IMR-90 (cell line): Measurements from ENCODE around the gene FBXO28.

Source experiments
- POLR2A ChIP-seq: IDR thresholded peaks from 2 replicates; pipeline ENCODE4 v1.6.1; 2012; ENCODE audit warnings: mild to moderate bottlenecking, low read depth, low read length
- RFX5 ChIP-seq: IDR thresholded peaks from 2 replicates; pipeline ENCODE4 v1.8.0; 2012; ENCODE audit warnings: low read depth, mild to moderate bottlenecking, low read length, moderate library complexity
- SMC3 ChIP-seq: fragments of 150-350 bp; IDR thresholded peaks from 2 replicates; pipeline ENCODE4 v1.6.1; 2016; ENCODE audit warnings: low read depth, mild to moderate bottlenecking, antibody characterized with exemption, low read length, moderate library complexity
- TF ChIP-seq, protein P1 (sequence below): conservative IDR thresholded peaks from 2 replicates; pipeline ENCODE4 v1.5.1; 2012; ENCODE audit warnings: mild to moderate bottlenecking, low read depth, low read length, improper control_type of control experiment
- TF ChIP-seq, protein P2 (sequence below): fragments of 150-350 bp; IDR thresholded peaks from 2 replicates; pipeline ENCODE4 v1.6.1; 2017; ENCODE audit warnings: mild to moderate bottlenecking, antibody characterized with exemption, low read length, low read depth

DNA sequence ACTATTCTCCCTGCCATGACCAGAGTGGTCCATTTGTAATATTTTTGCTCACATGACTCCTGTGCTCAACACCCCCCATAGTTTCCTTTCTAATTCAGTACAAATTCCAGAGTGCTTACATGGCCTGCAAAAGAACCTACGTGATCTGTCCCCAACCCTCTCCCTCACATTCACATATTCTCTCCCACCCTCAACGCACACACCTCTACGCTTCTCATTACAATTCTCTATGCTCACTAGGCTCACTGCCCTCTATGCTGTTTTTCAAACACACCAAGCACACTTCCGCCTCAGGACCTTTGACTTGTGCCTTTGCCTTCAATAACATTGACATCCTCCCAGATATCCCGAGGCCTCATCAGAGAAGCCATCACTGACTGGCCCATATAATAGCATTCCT, 23.8 kb upstream of the FBXO28 start:
- TF ChIP-seq POLR2A (no peak), SMC3 (no peak), RFX5 (no peak)
- TF ChIP-seq, protein P1, sequence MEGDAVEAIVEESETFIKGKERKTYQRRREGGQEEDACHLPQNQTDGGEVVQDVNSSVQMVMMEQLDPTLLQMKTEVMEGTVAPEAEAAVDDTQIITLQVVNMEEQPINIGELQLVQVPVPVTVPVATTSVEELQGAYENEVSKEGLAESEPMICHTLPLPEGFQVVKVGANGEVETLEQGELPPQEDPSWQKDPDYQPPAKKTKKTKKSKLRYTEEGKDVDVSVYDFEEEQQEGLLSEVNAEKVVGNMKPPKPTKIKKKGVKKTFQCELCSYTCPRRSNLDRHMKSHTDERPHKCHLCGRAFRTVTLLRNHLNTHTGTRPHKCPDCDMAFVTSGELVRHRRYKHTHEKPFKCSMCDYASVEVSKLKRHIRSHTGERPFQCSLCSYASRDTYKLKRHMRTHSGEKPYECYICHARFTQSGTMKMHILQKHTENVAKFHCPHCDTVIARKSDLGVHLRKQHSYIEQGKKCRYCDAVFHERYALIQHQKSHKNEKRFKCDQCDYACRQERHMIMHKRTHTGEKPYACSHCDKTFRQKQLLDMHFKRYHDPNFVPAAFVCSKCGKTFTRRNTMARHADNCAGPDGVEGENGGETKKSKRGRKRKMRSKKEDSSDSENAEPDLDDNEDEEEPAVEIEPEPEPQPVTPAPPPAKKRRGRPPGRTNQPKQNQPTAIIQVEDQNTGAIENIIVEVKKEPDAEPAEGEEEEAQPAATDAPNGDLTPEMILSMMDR = no peak
- TF ChIP-seq, protein P2, sequence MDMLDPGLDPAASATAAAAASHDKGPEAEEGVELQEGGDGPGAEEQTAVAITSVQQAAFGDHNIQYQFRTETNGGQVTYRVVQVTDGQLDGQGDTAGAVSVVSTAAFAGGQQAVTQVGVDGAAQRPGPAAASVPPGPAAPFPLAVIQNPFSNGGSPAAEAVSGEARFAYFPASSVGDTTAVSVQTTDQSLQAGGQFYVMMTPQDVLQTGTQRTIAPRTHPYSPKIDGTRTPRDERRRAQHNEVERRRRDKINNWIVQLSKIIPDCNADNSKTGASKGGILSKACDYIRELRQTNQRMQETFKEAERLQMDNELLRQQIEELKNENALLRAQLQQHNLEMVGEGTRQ = no peak
